CD4-positive, alpha-beta T cell treated with Interleukin-2 at 100 ng/mL for 4 hours (primary cell): ENCODE data around the gene RYR2.
"Not testable (repeated sequence)": the region's sequence is repeated elsewhere in the genome, so short reads cannot be mapped to it uniquely, and the experiment has no call there.

Experiments used
- DNase-seq: peaks from one replicate; pipeline ENCODE4 v3.0.0-alpha.2; 2020; ENCODE audit warnings: low spot score

Gene RYR2

GRCh38 chr1:237795558-237795957, 753.6 kb downstream of the RYR2 start:
- DNase-seq = no peak

- peak; percentile 54 for DNase-seq
Measured at GRCh38 chr1:237799762-237800474, 757.9 kb downstream of the RYR2 start.

GRCh38 chr1:237804516-237804915, 762.5 kb downstream of the RYR2 start:
- DNase-seq = no peak

- DNase-seq = no peak
Measured at GRCh38 chr1:237809099-237809498, 767.1 kb downstream of the RYR2 start.

GRCh38 chr1:237811633-237812032, 769.6 kb downstream of the RYR2 start:
- DNase-seq = no peak

GRCh38 chr1:237812061-237812460, 770.1 kb downstream of the RYR2 start:
- no peak for DNase-seq

GRCh38 chr1:237814319-237814924, 772.4 kb downstream of the RYR2 start:
- DNase-seq = no peak

GRCh38 chr1:237817277-237817676, 775.3 kb downstream of the RYR2 start:
- DNase-seq = no peak

GRCh38 chr1:237820634-237821033, 778.6 kb downstream of the RYR2 start:
- not testable (repeated sequence) for DNase-seq

- DNase-seq = no peak
Measured at GRCh38 chr1:237832858-237833257, 790.9 kb downstream of the RYR2 start.

- no peak for DNase-seq
Measured at GRCh38 chr1:237834048-237834447, 792.1 kb downstream of the RYR2 start.

- DNase-seq = no peak
Measured at GRCh38 chr1:237834461-237834860, 792.5 kb downstream of the RYR2 start.

GRCh38 chr1:237838320-237838719, 796.3 kb downstream of the RYR2 start:
- DNase-seq = no peak

GRCh38 chr1:237838904-237839534, 797.0 kb downstream of the RYR2 start:
- DNase-seq = no peak

- DNase-seq = no peak
Measured at GRCh38 chr1:237841485-237841884, 799.5 kb downstream of the RYR2 start.

GRCh38 chr1:237843516-237843915, 801.5 kb downstream of the RYR2 start:
- not testable (repeated sequence) for DNase-seq

GRCh38 chr1:237851210-237851845, 809.3 kb downstream of the RYR2 start:
- DNase-seq = no peak

- DNase-seq = no peak
Measured at GRCh38 chr1:237852342-237852741, 810.4 kb downstream of the RYR2 start.

GRCh38 chr1:237857455-237857854, 815.5 kb downstream of the RYR2 start:
- no peak for DNase-seq

GRCh38 chr1:237858992-237859391, 817.0 kb downstream of the RYR2 start:
- no peak for DNase-seq

- no peak for DNase-seq
Measured at GRCh38 chr1:237861944-237862343, 820.0 kb downstream of the RYR2 start.

- DNase-seq = no peak
Measured at GRCh38 chr1:237863234-237863633, 821.2 kb downstream of the RYR2 start.
